ENCODE data around the gene MCRIP2.

Gene MCRIP2

GRCh38 chr16:649631-650030 is 8.0 kb downstream of the MCRIP2 start:
- peak in 1 of 5 experiments; percentile 22 for DNase-seq

GRCh38 chr16:651844-652243 is 10.2 kb downstream of the MCRIP2 start:
- DNase-seq = no peak

- no peak for DNase-seq
Observed at GRCh38 chr16:652454-653305, 11.1 kb downstream of the MCRIP2 start.

GRCh38 chr16:654034-654433 is 12.4 kb downstream of the MCRIP2 start:
- no peak for DNase-seq

GRCh38 chr16:657487-657886 is 15.9 kb downstream of the MCRIP2 start:
- no peak for DNase-seq

- no peak for DNase-seq
Observed at GRCh38 chr16:658679-659571, 17.3 kb downstream of the MCRIP2 start.

- DNase-seq = no peak
Observed at GRCh38 chr16:659618-660017, 18.0 kb downstream of the MCRIP2 start.

GRCh38 chr16:660132-660458 is 18.5 kb downstream of the MCRIP2 start:
- no peak for DNase-seq

- peak in 4 of 5 experiments; percentile 49 to 70 (median 57) for DNase-seq
Observed at GRCh38 chr16:660459-661183, 19.0 kb downstream of the MCRIP2 start.

GRCh38 chr16:661184-661821 is 19.7 kb downstream of the MCRIP2 start:
- DNase-seq = no peak

GRCh38 chr16:662095-662494 is 20.5 kb downstream of the MCRIP2 start:
- DNase-seq = no peak

- no peak for DNase-seq
Observed at GRCh38 chr16:662597-662996, 21.0 kb downstream of the MCRIP2 start.

- DNase-seq = no peak
Observed at GRCh38 chr16:666572-666971, 24.9 kb downstream of the MCRIP2 start.

GRCh38 chr16:667113-667779 is 25.6 kb downstream of the MCRIP2 start:
- no peak for DNase-seq

GRCh38 chr16:667780-668518 is 26.3 kb downstream of the MCRIP2 start, which contains the start of gene RHOT2:
RHOT2 (plus strand) TSS chr16:668132; CDS start chr16:668200, 68 bp downstream.
- peak; percentile 77 to 95 (median 87) for DNase-seq

- DNase-seq = no peak
Observed at GRCh38 chr16:668519-669171, 27.0 kb downstream of the MCRIP2 start.

- no peak for DNase-seq
Observed at GRCh38 chr16:669666-670065, 28.0 kb downstream of the MCRIP2 start.

- DNase-seq = no peak
Observed at GRCh38 chr16:670485-671352, 29.1 kb downstream of the MCRIP2 start.

- no peak for DNase-seq
Observed at GRCh38 chr16:671353-672131, 29.9 kb downstream of the MCRIP2 start.

All from T-helper 2 cell (primary cell).